HG02970 (cell line): ENCODE results near the gene ARID3A.
"Not testable (repeated sequence)": the region's sequence is repeated elsewhere in the genome, so short reads cannot be mapped to it uniquely, and the experiment has no call there.

Experiments used
- ATAC-seq: cut with Tn5 transposase; IDR thresholded peaks from one replicate; pipeline ENCODE4 v1.9.1; 2021; ENCODE audit warnings: mild to moderate bottlenecking, moderate library complexity, moderate number of reproducible peaks; ENCODE audit not compliant: unreplicated experiment, low FRiP score

Gene ARID3A

DNA sequence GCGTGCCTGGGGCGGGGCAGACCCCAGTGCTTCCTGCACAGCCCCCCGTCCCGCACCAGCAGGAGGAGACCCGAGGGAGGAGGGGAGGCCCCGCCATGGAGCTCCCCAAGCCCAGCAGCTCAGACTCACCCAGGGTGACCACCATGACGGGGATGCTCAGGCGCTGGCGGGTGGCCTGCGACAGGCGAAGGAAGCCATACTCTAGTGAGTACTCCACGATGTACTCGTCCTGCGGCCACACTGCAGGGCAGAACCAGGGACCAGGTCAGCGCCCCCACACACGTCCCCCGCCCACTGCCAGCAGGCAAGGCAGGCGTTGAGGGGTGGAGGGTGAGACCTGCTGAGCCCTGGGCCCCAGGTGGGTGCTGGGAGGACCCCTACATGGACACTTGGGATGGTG lies 86.5 kb downstream of the ARID3A start:
- ATAC-seq: no peak

DNA sequence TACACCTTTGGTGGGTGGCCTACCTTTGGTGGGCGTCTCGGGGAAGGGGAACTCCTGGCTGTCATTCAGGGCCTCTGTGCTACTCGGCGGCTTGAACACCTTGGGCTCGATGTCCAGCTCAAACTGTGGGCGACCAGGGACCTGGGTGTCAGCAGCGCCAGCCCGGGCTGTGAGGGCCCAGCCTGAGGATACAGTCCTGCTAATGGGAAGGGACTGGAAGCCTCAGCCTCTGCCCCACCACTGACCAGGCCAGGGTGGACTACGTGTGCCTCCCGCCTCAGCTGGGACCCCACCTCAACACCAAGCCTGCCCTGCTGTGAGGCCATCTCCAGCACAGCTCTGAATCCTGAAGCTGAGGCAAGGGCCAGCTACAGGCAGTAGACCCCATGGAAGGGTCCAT lies 87.4 kb downstream of the ARID3A start:
- ATAC-seq: no peak

DNA sequence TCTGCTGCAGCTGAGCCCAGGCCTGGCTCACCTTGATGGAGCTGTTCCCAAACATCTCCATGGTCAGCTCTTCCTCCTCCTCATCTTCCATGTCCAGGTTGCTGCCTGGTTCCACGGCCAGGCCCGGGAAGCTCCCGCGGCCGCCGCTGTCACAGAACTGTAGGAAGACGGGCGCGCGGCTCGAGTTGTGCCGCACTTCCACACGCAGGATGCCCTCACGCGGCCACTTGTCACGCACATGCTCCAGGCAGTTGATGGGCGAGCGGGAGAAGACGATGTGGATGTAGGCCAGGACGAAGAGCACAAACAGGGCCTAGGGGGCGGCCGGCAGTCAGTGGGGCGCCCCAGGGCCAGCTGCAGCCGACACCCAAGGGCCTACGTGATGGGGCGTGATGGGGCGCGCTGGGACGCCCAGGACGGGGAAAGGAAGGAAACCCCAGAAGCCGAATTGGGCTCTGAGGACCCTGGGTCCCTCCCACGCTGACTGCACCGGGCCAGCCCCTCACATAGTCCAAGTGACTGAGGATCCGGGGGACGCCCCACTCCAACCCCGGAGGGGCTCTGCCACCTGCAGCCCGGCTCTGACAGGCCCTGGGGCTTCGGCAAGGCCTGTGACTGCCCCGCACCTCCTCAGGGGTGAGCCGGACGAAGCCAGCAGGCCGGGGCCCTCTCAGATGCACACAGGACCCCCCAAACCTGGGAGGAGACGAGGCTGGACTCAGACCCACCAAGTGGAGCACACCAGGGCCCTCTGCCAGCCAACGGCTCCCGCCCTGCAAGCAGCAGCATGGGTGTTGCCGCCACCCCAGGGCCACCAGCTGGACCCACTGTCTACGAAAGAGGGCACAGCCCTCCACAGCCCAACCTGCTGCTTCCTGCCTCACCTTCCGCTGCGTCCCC lies 88.6 kb downstream of the ARID3A start:
- no peak for ATAC-seq

DNA sequence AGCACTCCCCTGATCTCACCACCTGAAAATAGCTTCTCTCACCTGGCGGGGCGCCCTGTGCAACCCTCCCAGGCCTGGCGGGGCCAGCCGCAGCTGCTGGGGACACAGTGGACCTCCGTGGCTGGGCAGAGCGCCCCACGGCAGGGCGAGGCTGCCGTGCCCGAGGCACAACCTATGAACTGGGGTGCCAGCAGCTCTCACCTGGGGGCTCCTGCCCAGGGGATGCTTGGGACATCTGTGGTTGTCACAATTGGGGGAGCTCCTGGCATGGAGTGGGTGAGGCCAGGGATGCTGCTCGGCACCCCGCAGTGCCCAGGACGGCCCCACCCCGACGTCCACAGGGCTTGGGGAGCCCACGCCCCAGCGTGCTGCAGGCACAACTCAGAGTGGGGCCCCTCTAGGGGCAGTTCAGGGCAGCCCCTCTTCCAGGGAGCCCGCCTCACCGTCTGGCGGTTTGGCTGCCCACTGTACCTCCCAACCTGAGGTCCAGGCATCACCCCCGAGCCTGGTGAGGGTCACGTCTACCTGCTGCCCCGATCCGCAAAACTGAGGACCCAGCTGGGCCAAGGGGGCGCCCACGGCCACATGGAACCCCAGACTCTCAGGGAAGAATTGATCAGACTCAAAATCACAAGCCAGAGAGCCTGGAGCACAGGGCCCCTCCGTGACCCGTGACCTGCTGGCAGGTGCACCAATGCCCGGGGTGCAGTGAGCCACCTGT lies 89.4 kb downstream of the ARID3A start:
- no peak for ATAC-seq

DNA sequence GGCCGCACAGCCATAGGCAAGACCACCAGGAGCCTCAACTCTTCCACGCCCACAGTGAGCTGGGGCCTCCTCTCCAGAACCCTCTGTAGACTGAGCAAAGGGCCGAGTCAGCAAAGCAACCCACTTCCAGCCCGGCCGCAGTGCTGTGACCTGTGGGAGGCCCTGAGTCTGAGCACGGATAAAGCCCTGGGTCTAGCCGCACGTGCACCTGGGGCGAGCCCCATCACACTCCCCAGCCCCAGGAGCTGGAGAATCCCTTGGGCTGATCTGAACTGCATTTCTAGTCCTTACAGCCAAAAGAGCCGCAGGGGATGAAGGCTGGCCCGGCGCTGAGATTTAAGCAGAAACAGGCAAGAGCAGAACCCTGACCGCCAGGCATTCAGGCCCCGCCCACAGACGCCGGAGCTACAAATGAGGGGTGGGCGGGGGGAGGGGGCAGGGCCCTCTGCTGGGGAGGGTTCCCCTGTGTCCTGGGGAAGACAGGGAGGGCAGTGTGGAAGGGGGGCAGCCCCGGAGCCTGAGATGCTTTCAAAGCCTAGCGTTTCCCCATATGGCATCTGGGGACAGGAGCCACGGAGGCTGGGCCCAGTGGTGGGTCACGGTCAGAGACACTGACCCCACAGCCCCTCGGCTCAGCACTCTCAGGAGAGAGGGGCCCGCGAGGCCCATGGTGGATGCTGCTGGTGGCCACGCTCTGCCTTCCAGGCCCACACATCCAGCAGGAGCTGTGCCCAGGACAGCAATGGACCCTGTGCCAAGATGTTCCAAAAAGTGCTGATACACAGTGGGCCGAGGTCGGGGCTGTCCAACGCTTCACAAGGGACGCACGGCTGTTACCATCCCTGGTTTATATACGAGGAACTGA lies 90.2 kb downstream of the ARID3A start:
- ATAC-seq: no peak

DNA sequence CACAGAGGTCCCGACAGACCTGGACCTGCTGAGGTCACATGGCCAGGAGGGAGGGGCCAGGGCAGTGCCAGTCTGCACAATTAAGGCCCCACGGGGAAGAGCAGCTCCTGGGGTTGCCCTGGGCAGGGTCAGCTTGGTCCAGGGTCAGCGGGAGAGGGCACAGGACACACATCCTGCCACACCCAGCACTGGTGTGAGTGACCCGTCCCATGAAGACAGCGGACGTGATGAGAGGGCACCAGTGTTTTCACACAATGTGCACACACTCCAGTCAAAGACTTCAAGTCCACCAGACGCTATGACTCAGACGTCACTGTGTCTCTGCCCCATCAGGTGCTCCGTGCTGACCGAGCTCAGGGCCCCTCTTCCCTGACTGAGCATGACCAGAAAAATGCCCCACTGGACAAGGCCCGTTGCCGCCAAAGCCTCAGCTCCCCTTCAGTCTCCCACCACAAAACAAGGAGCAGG lies 90.8 kb downstream of the ARID3A start:
- ATAC-seq: no peak

DNA sequence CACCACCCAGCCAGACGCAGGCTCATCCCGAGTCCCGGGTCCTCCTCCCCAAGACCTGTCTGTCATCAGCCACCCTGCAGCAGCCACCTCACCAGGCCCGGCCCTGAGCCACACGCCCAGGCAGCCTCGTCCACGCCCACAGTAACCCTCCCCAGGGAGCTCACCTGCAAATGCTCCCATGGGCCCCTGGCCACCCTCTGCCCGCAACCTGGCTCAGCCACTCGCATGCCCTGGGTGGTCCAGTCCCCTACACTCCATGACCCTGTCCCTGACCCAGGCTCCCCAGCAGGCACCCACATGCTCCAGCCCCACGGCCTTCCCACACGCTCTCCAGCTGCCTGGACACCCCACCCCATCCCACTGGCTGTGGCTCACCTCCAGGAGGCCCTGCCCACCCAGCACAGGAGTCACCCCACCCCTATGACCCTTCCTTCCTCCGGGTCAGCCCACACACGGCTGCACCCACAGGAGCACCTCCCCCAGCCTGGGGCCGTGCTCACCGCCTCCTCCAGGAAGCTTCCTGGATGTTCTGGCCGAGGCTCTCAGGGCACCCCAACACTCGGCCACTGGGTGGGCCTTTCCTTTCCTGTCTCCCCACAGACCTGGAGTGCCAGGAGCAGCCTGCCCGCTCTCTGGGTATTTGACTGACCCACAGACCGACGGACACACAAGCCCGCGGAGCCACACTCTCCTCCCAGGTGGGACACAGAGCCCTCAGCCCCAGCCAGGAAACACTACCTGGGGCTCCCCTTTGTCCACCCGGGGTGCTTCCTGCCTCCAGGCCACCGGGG lies 91.5 kb downstream of the ARID3A start:
- ATAC-seq: no peak

DNA sequence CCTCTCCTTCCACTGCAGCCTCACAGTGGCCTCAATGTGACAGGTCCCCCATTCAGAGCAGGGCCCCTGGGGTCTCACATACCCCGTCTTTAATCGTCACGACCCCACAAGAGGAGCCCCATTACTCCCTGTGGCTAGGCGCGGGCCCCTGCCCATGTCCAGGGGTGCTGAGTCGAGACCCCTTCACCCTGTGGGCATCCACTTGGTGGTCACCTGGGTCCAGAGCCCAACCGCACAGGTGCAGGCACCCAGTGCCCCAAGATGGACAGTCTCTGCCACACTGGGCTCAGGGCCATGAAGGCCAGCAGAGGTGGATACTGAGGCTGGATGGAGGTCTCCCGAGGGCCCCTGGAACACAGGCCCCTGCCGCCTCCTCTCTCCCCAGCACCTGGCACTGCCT lies 92.1 kb downstream of the ARID3A start:
- no peak for ATAC-seq

DNA sequence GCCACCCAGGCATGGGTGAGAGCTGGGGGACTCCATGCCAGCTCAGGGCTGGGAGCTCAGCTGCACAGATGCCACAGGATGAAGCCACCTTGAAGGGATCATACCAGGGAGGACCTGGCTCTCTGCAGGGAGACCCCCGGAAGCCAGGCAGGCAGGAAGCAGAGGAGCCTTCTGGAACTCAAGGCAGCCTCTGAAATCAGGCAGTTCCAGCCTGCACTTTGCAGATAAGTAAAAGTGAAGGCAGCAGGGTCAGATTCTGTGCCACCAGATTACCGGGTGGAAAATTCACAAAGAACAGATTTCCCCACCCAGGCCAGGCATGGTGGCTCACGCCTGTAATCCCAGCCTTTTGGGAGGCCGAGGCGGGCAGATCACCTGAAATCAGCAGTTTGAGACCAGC lies 92.6 kb downstream of the ARID3A start:
- ATAC-seq: no peak

DNA sequence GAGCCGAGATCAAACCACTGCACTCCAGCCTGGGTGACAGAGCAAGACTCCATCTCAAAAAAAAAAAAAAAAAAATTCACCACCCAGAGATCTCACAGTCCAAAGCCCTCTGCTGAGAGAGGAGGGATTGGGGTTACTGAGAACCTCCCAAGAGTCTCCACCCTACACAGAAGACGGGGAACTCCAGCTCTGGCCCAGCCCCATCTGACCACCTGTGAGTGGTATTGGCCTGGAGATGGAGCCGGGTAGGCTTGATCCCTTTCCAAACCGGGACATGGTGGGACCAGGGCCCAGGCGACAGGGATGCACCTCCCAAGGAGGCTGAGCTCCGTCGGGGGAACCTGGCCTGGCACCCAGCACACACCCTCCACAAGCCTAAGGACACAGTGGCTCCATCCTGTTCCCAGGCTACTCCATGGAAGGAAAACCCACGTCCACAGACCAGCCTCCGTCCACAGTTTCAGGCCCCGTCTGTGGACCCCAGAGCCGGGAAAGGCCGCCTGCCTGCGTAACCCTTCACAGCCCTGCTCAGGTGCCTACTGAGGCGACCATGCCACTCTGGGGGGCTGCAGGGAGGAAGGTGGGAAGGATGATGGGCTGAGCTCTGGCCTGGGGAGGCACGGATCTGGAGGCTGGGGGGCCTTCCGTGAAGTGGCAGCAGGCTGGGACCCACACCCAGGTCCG lies 93.2 kb downstream of the ARID3A start:
- no peak for ATAC-seq

DNA sequence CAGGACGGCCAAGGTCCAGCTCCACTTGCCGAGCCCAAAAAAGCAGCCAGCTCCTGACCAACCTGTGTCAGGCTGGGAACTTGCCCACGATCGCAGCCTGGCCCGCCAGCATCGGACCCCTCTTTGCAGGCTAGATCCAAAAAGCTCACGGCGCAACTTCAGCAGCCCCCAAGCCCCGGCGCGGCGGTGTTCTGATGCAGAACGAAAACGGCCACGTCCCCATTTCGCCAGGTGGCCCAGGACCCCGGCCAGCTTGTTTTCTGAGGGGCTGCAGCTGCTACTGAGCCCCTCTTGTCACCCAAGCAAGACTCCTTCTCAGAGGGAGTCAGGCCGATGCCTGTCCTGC lies 93.8 kb downstream of the ARID3A start:
- ATAC-seq: no peak

DNA sequence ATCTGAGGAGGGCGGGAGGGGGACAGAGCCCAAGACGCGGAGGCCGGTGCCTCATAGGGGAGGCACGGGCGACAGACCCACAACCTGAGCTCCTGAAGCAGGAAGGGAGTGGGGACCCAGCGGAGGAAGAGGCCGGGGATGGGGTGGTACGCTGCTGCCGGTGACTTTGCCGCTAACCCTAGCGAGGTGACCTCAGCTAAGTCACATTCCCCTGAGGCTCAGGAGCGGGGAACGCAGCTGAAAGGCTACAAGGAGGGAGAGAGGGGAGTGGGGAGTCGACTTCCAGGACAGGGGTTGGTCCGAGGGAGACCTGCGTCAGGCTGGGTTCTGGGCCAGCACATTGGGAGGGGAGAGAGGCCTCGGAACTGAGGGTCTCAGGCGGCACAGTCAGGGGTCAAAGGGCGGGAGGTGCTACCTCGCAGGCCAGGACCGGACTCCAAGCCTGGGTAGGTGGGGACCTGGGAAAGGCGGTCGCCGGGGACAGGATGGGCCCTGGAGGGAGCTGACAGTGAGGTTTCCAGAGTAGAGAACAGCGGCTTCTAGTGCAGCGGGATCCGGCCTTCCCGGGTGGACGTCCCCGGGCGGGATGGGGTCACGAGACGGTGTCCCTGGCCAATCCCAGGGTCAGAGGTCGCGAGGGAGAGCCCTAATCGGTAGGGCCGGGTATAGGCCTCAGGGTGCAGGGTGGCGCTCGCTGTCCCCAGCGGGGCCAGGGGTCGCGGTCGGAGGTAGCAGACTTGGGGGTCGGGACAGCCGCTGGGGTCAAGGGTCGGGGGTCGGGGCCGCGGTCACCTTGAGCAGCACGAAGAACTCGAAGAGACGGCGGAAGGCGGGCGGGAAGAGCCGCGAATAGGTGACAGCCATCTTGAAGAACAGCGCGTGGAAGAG lies 94.4 kb downstream of the ARID3A start:
- no peak for ATAC-seq

DNA sequence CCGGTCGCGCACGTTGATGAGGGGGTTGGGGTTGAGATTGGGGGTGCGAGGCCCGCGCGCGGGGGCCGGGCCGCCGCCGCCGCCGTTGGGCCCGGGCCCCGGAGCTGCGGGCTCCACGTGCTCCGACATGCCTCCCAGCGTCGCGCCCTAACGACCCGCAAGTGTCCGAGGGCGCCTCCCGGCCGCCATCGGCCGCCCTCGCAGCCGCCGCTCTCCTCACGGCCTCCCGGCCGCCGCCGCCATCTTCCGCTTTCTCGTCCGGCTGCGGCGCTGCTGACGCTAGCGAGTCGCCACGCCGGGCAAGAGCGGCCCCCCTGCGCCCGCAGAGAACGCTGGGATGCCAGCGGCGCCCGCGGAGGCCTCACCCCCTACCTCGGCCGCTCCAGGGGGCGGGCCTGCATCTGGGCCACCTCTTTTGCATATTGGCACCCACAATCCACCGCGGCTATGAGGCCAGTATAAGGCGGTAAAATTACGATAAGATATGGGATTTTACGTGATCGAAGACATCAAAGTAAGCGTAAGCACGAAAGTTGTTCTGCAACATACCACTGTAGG lies 95.1 kb downstream of the ARID3A start, which contains the start of gene TMEM259:
TSS of gene TMEM259 (minus strand) at position 256 of the 558 bp plus-strand sequence. CDS start at position 129, 127 bp downstream.
- ATAC-seq: peak; percentile 88

DNA sequence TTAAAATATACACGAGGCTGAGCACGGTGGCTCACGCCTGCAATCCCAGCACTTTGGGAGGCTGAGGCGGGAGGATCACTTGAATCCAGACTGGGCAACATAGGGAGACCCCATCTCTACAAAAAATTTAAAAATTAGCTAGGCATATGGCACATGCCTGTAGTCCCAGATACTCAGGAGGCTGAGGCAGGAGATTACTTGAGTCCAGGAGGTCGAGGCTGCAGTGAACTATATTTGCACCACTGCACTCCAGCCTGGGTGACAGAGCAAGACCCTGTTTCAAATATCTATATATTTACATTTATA lies 98.0 kb downstream of the ARID3A start:
- not testable (repeated sequence) for ATAC-seq

DNA sequence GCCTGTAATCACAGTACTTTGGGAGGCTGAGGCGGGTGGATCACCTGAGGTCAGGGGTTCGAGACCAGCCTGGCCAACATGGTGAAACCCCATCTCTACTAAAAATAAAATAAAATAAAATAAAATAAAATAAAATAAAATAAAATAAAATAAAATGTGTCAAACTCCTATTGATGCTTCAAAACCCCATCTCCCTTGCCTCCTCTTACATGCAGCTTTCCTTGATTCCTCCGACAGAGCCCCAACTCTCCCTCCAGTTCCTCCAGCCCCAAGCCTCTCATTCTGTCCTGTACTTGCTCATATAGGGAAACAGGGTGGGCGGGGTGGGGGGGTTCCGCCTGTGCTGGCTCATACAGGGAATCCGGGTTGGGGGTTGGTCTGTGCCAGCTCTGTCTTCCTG lies 99.2 kb downstream of the ARID3A start:
- ATAC-seq: not testable (repeated sequence)
